ENCODE measurements around the gene LCP1.

LCP1 gene

DNA sequence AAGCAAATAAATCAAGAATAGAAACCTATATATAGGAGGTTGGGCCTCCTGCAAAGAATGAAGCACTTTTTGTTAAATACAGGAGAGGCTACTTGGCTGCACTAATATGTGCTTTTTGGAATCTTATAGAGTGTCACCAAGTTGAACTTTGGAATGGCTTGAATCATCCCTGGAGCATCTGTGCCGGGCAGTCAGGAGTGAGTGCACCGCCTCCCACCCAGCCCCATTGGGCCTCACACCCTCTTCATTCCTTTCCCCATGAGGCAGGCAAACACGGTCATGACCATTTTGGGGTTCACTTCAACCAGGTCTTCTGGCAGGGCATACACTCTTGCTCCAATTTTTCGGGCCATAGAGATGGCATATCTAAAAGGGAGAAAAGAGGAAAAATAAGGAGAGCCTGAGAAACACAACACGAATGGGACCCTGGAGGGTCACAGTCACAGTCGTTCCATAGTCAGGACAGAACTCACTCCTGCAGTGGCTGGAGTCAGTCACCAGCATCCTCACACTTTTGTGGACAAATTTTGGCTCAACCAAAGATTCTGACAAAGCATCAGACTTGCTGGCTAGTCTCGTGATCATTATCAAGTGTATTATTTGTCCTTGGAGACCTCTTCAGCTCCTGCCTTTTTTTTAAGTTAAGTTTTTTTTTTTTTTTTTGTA lies 54.5 kb downstream of the LCP1 start:
- no peaks in the 10 kb centered on the region for H3K27me3 ChIP-seq (ENCODE audit: insufficient read depth, insufficient read length)
- DNase-seq (ENCODE audit: low read depth, low spot score): no peak
- TF ChIP-seq ZNF274 (IDR thresholded peaks at IDR 0.05; ENCODE audit: low read depth, low read length) (no peak), YY1 (IDR thresholded peaks at IDR 0.05; ENCODE audit: insufficient read depth, insufficient read length) (no peak), SUZ12 (IDR thresholded peaks at IDR 0.05; ENCODE audit: extremely low read depth, insufficient read depth, insufficient read length) (no peak)
- no peaks in the 10 kb centered on the region for H3K36me3 ChIP-seq (ENCODE audit: insufficient read depth, insufficient read length, low read length)
- H3K4me1 ChIP-seq (ENCODE audit: insufficient read depth, insufficient read length): no peaks in the 10 kb centered on the region
- no peaks in the 10 kb centered on the region for H3K9me3 ChIP-seq (ENCODE audit: insufficient read depth, low read length)
- no peak overlapping the region for H3K9ac ChIP-seq (ENCODE audit: insufficient read length, low read depth)
- no peak overlapping the region for H3K4me3 ChIP-seq (ENCODE audit: insufficient read length, low read depth)

DNA sequence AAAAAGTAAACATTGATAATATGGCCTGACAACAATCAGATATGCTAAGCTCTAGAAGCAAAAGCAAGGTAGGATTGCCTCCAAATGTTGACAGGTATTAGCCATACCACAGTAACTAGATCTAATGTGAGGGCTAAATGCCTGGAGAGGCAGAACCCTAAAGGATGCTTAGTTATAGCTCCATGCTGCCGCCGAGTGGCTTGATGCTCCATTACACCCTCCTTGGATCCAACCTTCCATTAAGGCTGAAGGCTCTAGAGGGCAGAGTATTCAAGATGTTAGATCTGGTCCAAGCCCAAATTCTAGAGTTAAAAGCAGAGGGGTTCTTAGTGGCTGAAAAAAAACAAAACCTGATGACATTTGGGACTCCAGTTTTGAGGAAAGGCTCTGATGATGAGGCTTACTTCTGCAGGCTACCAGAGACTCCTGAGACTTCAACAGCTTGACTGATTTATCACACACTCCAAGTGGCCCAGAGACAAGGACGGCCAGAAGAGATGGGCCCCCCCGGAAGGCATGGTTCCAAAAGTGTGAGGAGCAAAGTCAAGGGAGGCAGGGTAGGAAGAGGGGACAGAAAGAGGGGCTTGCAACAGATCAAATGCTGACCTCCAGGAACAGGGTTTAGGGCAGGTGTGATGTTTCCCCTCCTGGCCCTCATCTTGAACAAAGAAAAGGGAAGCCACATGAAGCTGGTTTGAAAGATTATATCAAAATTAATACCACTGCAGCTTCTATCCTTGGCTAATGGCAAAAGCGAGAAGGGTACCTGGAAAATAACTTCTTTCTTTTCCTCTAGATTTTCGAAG lies 55.2 kb downstream of the LCP1 start:
- Histone ChIP-seq H3K4me1 (ENCODE audit: insufficient read depth, insufficient read length) (no peaks in the 10 kb centered on the region), H3K9ac (ENCODE audit: insufficient read length, low read depth) (no peak overlapping the region), H3K4me3 (ENCODE audit: insufficient read length, low read depth) (no peak overlapping the region), H3K36me3 (ENCODE audit: insufficient read depth, insufficient read length, low read length) (no peaks in the 10 kb centered on the region), H3K9me3 (ENCODE audit: insufficient read depth, low read length) (no peaks in the 10 kb centered on the region), H3K27me3 (ENCODE audit: insufficient read depth, insufficient read length) (no peaks in the 10 kb centered on the region)
- peak; percentile 58 for DNase-seq (ENCODE audit: low read depth, low spot score)
- TF ChIP-seq YY1 (IDR thresholded peaks at IDR 0.05; ENCODE audit: insufficient read depth, insufficient read length) (no peak), SUZ12 (IDR thresholded peaks at IDR 0.05; ENCODE audit: extremely low read depth, insufficient read depth, insufficient read length) (no peak), ZNF274 (IDR thresholded peaks at IDR 0.05; ENCODE audit: low read depth, low read length) (no peak)

DNA sequence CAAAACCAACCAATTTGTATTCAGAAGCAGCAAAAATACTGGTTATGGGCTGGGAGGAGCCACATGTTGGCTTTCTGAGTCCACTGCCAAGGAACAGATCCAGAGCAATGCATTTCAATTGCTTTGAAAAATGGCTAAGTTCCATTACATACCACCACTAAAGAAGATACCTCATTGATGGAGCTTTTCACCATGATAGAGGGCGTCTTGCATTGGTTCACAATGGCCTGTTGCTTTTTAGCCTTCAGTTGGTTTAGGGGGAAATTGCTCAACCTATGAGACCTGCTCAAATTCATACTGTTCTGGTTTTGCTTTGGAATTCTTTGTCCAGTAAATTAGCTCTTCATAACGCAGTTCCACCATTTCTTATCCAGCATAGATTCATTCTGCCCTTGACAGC lies 55.9 kb downstream of the LCP1 start:
- Histone ChIP-seq H3K9ac (ENCODE audit: insufficient read length, low read depth) (no peak overlapping the region), H3K4me1 (ENCODE audit: insufficient read depth, insufficient read length) (no peaks in the 10 kb centered on the region), H3K36me3 (ENCODE audit: insufficient read depth, insufficient read length, low read length) (no peaks in the 10 kb centered on the region), H3K9me3 (ENCODE audit: insufficient read depth, low read length) (no peaks in the 10 kb centered on the region), H3K27me3 (ENCODE audit: insufficient read depth, insufficient read length) (no peaks in the 10 kb centered on the region), H3K4me3 (ENCODE audit: insufficient read length, low read depth) (no peak overlapping the region)
- no peak for DNase-seq (ENCODE audit: low read depth, low spot score)
- TF ChIP-seq ZNF274 (IDR thresholded peaks at IDR 0.05; ENCODE audit: low read depth, low read length): no peak
- TF ChIP-seq YY1 (IDR thresholded peaks at IDR 0.05; ENCODE audit: insufficient read depth, insufficient read length): no peak
- no peak for TF ChIP-seq SUZ12 (IDR thresholded peaks at IDR 0.05; ENCODE audit: extremely low read depth, insufficient read depth, insufficient read length)

- Histone ChIP-seq H3K9me3 (ENCODE audit: insufficient read depth, low read length) (no peaks in the 10 kb centered on the region), H3K36me3 (ENCODE audit: insufficient read depth, insufficient read length, low read length) (no peaks in the 10 kb centered on the region), H3K27me3 (ENCODE audit: insufficient read depth, insufficient read length) (no peaks in the 10 kb centered on the region), H3K9ac (ENCODE audit: insufficient read length, low read depth) (no peak overlapping the region), H3K4me3 (ENCODE audit: insufficient read length, low read depth) (no peak overlapping the region), H3K4me1 (ENCODE audit: insufficient read depth, insufficient read length) (peaks cover 2% of the 10 kb centered on the region)
- no peak for DNase-seq (ENCODE audit: low read depth, low spot score)
- no peak for TF ChIP-seq ZNF274 (IDR thresholded peaks at IDR 0.05; ENCODE audit: low read depth, low read length)
- TF ChIP-seq SUZ12 (IDR thresholded peaks at IDR 0.05; ENCODE audit: extremely low read depth, insufficient read depth, insufficient read length): no peak
- TF ChIP-seq YY1 (IDR thresholded peaks at IDR 0.05; ENCODE audit: insufficient read depth, insufficient read length): no peak
Measured at GRCh38 chr13:46124967-46125933, 56.7 kb downstream of the LCP1 start.

GRCh38 chr13:46124531-46124966 lies 57.4 kb downstream of the LCP1 start:
- Histone ChIP-seq H3K4me3 (ENCODE audit: insufficient read length, low read depth) (no peak overlapping the region), H3K9ac (ENCODE audit: insufficient read length, low read depth) (no peak overlapping the region), H3K27me3 (ENCODE audit: insufficient read depth, insufficient read length) (no peaks in the 10 kb centered on the region), H3K36me3 (ENCODE audit: insufficient read depth, insufficient read length, low read length) (no peaks in the 10 kb centered on the region), H3K4me1 (ENCODE audit: insufficient read depth, insufficient read length) (peaks cover 2% of the 10 kb centered on the region), H3K9me3 (ENCODE audit: insufficient read depth, low read length) (no peaks in the 10 kb centered on the region)
- TF ChIP-seq SUZ12 (IDR thresholded peaks at IDR 0.05; ENCODE audit: extremely low read depth, insufficient read depth, insufficient read length) (no peak), ZNF274 (IDR thresholded peaks at IDR 0.05; ENCODE audit: low read depth, low read length) (no peak), YY1 (IDR thresholded peaks at IDR 0.05; ENCODE audit: insufficient read depth, insufficient read length) (no peak)
- DNase-seq (ENCODE audit: low read depth, low spot score): no peak

- TF ChIP-seq SUZ12 (IDR thresholded peaks at IDR 0.05; ENCODE audit: extremely low read depth, insufficient read depth, insufficient read length): no peak
- no peak for TF ChIP-seq YY1 (IDR thresholded peaks at IDR 0.05; ENCODE audit: insufficient read depth, insufficient read length)
- no peak for TF ChIP-seq ZNF274 (IDR thresholded peaks at IDR 0.05; ENCODE audit: low read depth, low read length)
- no peak for DNase-seq (ENCODE audit: low read depth, low spot score)
- Histone ChIP-seq H3K36me3 (ENCODE audit: insufficient read depth, insufficient read length, low read length) (no peaks in the 10 kb centered on the region), H3K4me3 (ENCODE audit: insufficient read length, low read depth) (no peak overlapping the region), H3K4me1 (ENCODE audit: insufficient read depth, insufficient read length) (peaks cover 2% of the 10 kb centered on the region), H3K9me3 (ENCODE audit: insufficient read depth, low read length) (0 out of 2 replicates have a peak, but pooled peaks cover 3% of the 10 kb centered on the region), H3K27me3 (ENCODE audit: insufficient read depth, insufficient read length) (no peaks in the 10 kb centered on the region), H3K9ac (ENCODE audit: insufficient read length, low read depth) (no peak overlapping the region)
Measured at GRCh38 chr13:46122304-46122703, 59.7 kb downstream of the LCP1 start.
